NCI-H226 (cell line): ENCODE data around the gene CEP350.

ENCODE experiments used
- DNase-seq: peaks from one replicate; pipeline ENCODE4 v3.0.0-alpha.2; 2015

CEP350 gene

DNA sequence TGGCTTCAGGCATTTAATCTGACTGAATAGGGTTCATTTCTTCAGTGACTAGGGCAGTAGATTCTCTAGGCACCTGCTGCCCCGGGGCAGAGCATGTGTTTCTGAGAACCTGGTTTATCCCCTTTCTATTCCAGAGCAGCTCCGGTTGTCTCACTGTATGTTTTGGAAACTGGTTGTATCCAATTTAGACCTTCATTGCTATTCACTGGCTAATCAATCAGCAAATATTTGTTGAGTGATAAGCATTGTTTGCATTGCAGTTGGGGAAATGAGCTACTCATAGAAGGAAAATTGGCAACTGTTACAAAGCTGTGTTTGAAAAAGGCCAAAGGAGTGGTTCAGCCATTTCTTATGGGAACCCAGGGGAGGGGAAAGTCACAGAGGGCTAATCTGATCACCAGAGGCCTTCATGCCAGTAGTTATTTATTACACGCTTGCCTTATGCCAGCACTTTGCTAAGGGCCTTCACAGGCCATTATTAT is 203.0 kb downstream of the CEP350 start:
- DNase-seq = no peak

DNA sequence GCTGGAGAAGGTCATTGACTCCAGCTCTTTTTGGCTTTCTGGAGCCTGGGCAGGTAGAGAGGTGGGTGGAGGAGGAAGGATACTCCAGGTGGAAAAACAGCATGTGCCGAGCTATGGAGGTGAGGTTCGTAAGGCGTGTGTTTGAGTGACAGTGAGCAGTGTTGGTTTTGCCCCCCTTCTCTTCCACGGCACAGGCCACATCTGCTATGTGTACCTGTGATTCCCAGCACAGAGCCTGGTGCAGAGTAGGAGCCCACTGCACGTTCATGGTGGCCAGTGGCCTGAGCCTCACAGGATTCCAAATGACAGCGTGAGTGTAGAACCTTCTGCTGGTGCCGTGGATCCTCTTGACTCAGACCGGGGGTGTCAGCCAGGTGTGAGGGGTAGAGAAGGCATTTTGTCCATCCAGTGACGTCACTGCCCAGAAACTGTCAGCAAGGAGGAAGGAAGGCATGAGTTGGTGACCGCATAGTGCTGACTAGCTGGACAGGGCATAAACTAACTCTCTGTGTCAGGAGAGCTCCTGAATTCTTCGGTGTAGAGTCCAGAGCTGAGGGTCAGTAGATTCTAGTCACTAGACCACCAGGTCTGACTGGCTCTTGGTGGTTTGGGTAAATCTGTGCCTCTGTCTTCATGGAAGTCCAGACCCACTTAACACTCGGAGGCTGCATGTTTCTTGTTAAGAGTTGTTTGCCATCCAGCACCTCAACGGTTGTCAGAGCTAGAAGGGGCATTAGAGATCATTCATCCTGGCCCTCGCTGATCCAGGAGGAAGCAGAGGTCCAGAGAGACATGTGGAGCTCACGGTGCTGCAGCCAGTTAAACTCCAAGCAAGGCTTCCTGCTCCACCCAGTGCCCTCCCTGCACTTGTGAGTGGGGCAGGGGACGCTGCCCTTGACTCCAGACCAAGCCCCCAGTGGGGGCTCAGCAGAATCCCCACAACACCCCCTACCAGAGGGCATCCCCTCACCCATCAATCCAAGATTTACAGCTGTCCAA is 203.8 kb downstream of the CEP350 start:
- DNase-seq = no peak

DNA sequence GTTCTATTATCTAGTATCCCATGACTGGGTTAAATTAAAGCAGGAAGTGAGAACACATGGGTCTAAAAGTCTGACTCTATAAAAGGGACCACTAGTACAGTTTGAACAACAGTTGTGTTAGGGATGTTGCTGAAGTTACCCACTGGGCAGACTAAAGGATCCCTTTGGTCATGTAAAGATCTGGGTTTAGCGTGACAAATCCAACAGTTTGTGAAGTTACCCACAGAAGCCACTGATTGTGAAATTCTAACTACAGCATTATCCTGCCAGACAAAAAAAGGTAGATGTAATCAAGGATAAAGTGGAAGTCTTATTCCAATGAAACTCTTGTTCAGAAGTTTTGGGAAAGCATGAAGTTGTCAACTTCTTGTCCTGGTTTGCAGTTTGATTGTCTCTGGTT is 205.7 kb downstream of the CEP350 start:
- no peak for DNase-seq

DNA sequence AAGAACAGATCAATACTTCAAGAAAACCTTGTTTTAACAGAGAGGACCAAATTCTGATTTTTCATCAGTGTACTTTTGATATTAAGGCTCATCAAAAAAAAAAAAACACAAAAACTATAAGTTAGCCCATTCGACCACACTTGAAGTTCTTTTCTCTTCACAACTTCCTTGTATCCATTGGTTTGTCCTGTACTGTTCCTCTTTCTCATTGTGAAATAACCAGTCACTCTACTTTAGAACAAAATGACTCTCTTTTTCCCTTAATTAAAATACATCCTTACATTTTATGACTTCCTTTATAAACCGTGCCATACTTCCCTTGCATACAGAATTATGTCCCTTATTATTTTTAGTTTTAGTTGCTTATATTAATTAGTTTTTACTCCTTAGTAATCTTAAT is 208.4 kb downstream of the CEP350 start:
- DNase-seq = no peak
